Erythroblast (primary cell): ENCODE measurements around the gene ERH.

Experiments used
- GATA1 ChIP-seq: IDR thresholded peaks from 2 replicates; pipeline ENCODE4 v1.6.1; 2011; ENCODE audit warnings: low read depth, mild to moderate bottlenecking, control low read depth, low read length, moderate library complexity
- POLR2A ChIP-seq: IDR thresholded peaks from 2 replicates; pipeline ENCODE4 v1.6.1; 2011; ENCODE audit warnings: mild to moderate bottlenecking, low read length

GRCh38 chr14:69345402-69345801 is 52.7 kb downstream of the ERH start:
- no peak for TF ChIP-seq POLR2A
- TF ChIP-seq GATA1 = no peak
